A549 treated with dexamethasone at 1 μM for 4 hours (cell line): ENCODE results near the gene AKAP3. TPM values are rescaled to one million over a fixed set of nuclear protein-coding genes. Genes with fewer than 3 reads are reported as not detected.

ENCODE experiments used
- total RNA-seq: library from RNA; stranded (reverse); fragments of 200-300 nt; extraction: Qiagen RNA extraction; gene quantifications from 5 replicates; pipeline ENCODE4 v1.2.3, GENCODE V29; 2022

The AKAP3 gene
- 0.02 to 0.30 TPM (median 0.11 TPM) in 5 replicates for total RNA-seq

GRCh38 chr12:4648501-4649357 lies at the start of gene AKAP3, which contains the start of gene NDUFA9:
Gene AKAP3 (minus strand): TSS chr12:4649051. CDS start chr12:4638196, 10,855 bp downstream.
Gene NDUFA9 (plus strand): TSS chr12:4649114. CDS start chr12:4649127, 13 bp downstream.

Other genes with a start within 250 kb of the AKAP3 start
- gene FGF6, start 203.2 kb downstream of the AKAP3 start, total RNA-seq, result not detected in 5 replicates
- 14.9 to 20.8 TPM (median 18.0 TPM) in 5 replicates for gene RAD51AP1, start 110.2 kb downstream of the AKAP3 start, total RNA-seq
- 41.6 to 52.9 TPM (median 42.8 TPM) in 5 replicates for gene DYRK4, start 86.8 kb downstream of the AKAP3 start, total RNA-seq
- gene NDUFA9, start 63 bp upstream of the AKAP3 start, total RNA-seq, result 98.7 to 126 TPM (median 114 TPM) in 5 replicates
- 0.02 TPM in 1 of 5 replicates, not detected in the others for gene GALNT8, start 71.3 kb upstream of the AKAP3 start, total RNA-seq